ENCODE results near the gene CSNK1D.

CSNK1D gene

GRCh38 chr17:82238472-82239201 is 34.9 kb downstream of the CSNK1D start:
- DNase-seq, result no peak

- DNase-seq, result no peak
Measured at GRCh38 chr17:82237746-82238471, 35.6 kb downstream of the CSNK1D start.

- DNase-seq, result no peak
Measured at GRCh38 chr17:82237083-82237745, 36.3 kb downstream of the CSNK1D start.

- no peak for DNase-seq
Measured at GRCh38 chr17:82236142-82236971, 37.1 kb downstream of the CSNK1D start.

- DNase-seq, result no peak
Measured at GRCh38 chr17:82235775-82236141, 37.7 kb downstream of the CSNK1D start.

- no peak for DNase-seq
Measured at GRCh38 chr17:82235056-82235774, 38.3 kb downstream of the CSNK1D start.

GRCh38 chr17:82234211-82235055 is 39.1 kb downstream of the CSNK1D start:
- DNase-seq, result no peak

GRCh38 chr17:82232876-82233785 is 40.4 kb downstream of the CSNK1D start:
- DNase-seq, result no peak

- DNase-seq, result no peak
Measured at GRCh38 chr17:82232322-82232820, 41.1 kb downstream of the CSNK1D start.

GRCh38 chr17:82231562-82232321 is 41.8 kb downstream of the CSNK1D start:
- DNase-seq, result peak; percentile 98 to 99

GRCh38 chr17:82231312-82231561 is 42.3 kb downstream of the CSNK1D start:
- DNase-seq, result no peak

- DNase-seq, result peak; percentile 82 to 88
Measured at GRCh38 chr17:82230609-82231311, 42.7 kb downstream of the CSNK1D start.

- no peak for DNase-seq
Measured at GRCh38 chr17:82229698-82230608, 43.5 kb downstream of the CSNK1D start.

- peak; percentile 68 to 76 for DNase-seq
Measured at GRCh38 chr17:82228842-82229697, 44.4 kb downstream of the CSNK1D start, which contains the start of gene SLC16A3. TSS of gene SLC16A3 (plus strand) at chr17:82229042. CDS start at chr17:82236009, 6,967 bp downstream.

GRCh38 chr17:82228278-82228841 is 45.1 kb downstream of the CSNK1D start:
- peak; percentile 68 to 71 for DNase-seq

GRCh38 chr17:82227629-82228277 is 45.7 kb downstream of the CSNK1D start:
- no peak for DNase-seq

All from AML-193 (cell line).